Neural cell (in vitro differentiated cells): ENCODE results near the gene ERBB4. TPM values are rescaled to one million over a fixed set of nuclear protein-coding genes. Genes with fewer than 3 reads are reported as not detected.

Source experiments
- H2AFZ ChIP-seq: fragments of 200-600, 300-800 bp; sonication (generic), shearing (Covaris generic); 2 replicates; pipeline ENCODE4 v1.6.0; 2014; ENCODE audit warnings: low read depth, mild to moderate bottlenecking, antibody characterized with exemption, low read length, moderate library complexity
- H3F3A ChIP-seq: fragments of 200-600 bp; shearing (Covaris generic); 2 replicates; pipeline ENCODE4 v1.6.1; 2016; ENCODE audit warnings: mild to moderate bottlenecking, moderate library complexity, mixed read lengths, antibody characterized with exemption, low read length; ENCODE audit not compliant: insufficient read depth, poor library complexity, severe bottlenecking
- H3K27ac ChIP-seq: fragments of 200-600, 300-800 bp; sonication (generic), shearing (Covaris generic); 2 replicates; pipeline ENCODE4 v1.5.1; 2014; ENCODE audit warnings: mild to moderate bottlenecking, low read length, moderate library complexity
- H3K27me3 ChIP-seq: fragments of 300-800, 200-600 bp; sonication (generic), shearing (Covaris generic); 2 replicates; pipeline ENCODE4 v1.6.0; 2014; ENCODE audit warnings: mild to moderate bottlenecking, low read depth, low read length, moderate library complexity; ENCODE audit not compliant: insufficient read depth
- H3K36me3 ChIP-seq: fragments of 300-800, 200-600 bp; sonication (generic), shearing (Covaris generic); 2 replicates; pipeline ENCODE4 v1.5.1; 2014; ENCODE audit warnings: mild to moderate bottlenecking, antibody characterized with exemption, low read length, moderate library complexity; ENCODE audit not compliant: insufficient read depth
- H3K4me2 ChIP-seq: fragments of 300-800, 200-600 bp; sonication (generic), shearing (Covaris generic); 2 replicates; pipeline ENCODE4 v1.6.0; 2014; ENCODE audit warnings: mild to moderate bottlenecking, low read length
- H3K4me3 ChIP-seq: fragments of 300-800, 200-600 bp; sonication (generic), shearing (Covaris generic); 2 replicates; pipeline ENCODE4 v1.5.1; 2014; ENCODE audit warnings: mild to moderate bottlenecking, low read length, moderate library complexity
- H3K79me2 ChIP-seq: fragments of 200-600 bp; shearing (Covaris generic); replicated peaks from 2 replicates; pipeline ENCODE4 v1.6.0; 2014; ENCODE audit warnings: mild to moderate bottlenecking, low read length, moderate library complexity; ENCODE audit not compliant: insufficient read depth
- H3K9ac ChIP-seq: fragments of 300-800, 200-600 bp; sonication (generic), shearing (Covaris generic); 2 replicates; pipeline ENCODE4 v1.6.1; 2016; ENCODE audit warnings: mild to moderate bottlenecking, low read length, mixed read lengths
- H3K9me2 ChIP-seq: fragments of 200-600 bp; shearing (Covaris generic); 2 replicates; pipeline ENCODE4 v1.6.1; 2016; ENCODE audit warnings: mild to moderate bottlenecking, low read length, mixed read lengths; ENCODE audit not compliant: insufficient read depth
- H3K9me3 ChIP-seq: fragments of 200-600, 300-800 bp; sonication (generic), shearing (Covaris generic); 2 replicates; pipeline ENCODE4 v1.6.1; 2016; ENCODE audit warnings: mild to moderate bottlenecking, mixed run types, low read length, moderate library complexity, mixed read lengths
- H4K20me1 ChIP-seq: fragments of 200-600 bp; shearing (Covaris generic); 2 replicates; pipeline ENCODE4 v1.6.1; 2016; ENCODE audit warnings: mild to moderate bottlenecking, mixed run types; ENCODE audit not compliant: insufficient read depth
- CTCF ChIP-seq: fragments of 450-650 bp; IDR thresholded peaks from 2 replicates; pipeline ENCODE4 v1.5.1; 2014; ENCODE audit warnings: antibody characterized with exemption, mild to moderate bottlenecking, moderate library complexity; ENCODE audit not compliant: poor library complexity, severe bottlenecking
- EP300 ChIP-seq: fragments of 450-650 bp; conservative IDR thresholded peaks from 2 replicates; pipeline ENCODE4 v1.6.1; 2014; ENCODE audit warnings: antibody characterized with exemption, mild to moderate bottlenecking, moderate library complexity; ENCODE audit not compliant: poor library complexity, severe bottlenecking
- EZH2 ChIP-seq: fragments of 200-600, 300-800 bp; shearing (Covaris generic), sonication (generic); IDR thresholded peaks from 2 replicates; pipeline ENCODE4 v1.6.1; 2014; ENCODE audit warnings: antibody characterized with exemption, low read length, borderline replicate concordance, mild to moderate bottlenecking; ENCODE audit not compliant: insufficient read depth, poor library complexity, severe bottlenecking
- MXI1 ChIP-seq: fragments of 450-650 bp; conservative IDR thresholded peaks from 2 replicates; pipeline ENCODE4 v1.6.1; 2014; ENCODE audit warnings: antibody characterized with exemption, mild to moderate bottlenecking; ENCODE audit not compliant: poor library complexity, severe bottlenecking
- POLR2AphosphoS5 ChIP-seq: IDR thresholded peaks from 2 replicates; pipeline ENCODE4 v1.6.1; 2012
- RAD21 ChIP-seq: fragments of 450-650 bp; conservative IDR thresholded peaks from 2 replicates; pipeline ENCODE4 v1.6.1; 2014; ENCODE audit warnings: antibody characterized with exemption, mild to moderate bottlenecking, moderate library complexity
- REST ChIP-seq: IDR thresholded peaks from 2 replicates; pipeline ENCODE4 v1.6.1; 2012; ENCODE audit warnings: borderline replicate concordance
- SMC3 ChIP-seq: fragments of 450-650 bp; conservative IDR thresholded peaks from 2 replicates; pipeline ENCODE4 v1.6.1; 2014; ENCODE audit warnings: antibody characterized with exemption, mild to moderate bottlenecking, moderate library complexity; ENCODE audit not compliant: poor library complexity
- TAF1 ChIP-seq: IDR thresholded peaks from 2 replicates; pipeline ENCODE4 v1.6.1; 2012; ENCODE audit warnings: low read depth
- polyA plus RNA-seq: library from polyadenylated mRNA; depleted of rRNA; stranded (reverse); fragments of >200 nt; gene quantifications from 2 replicates; pipeline ENCODE4 v1.2.3, GENCODE V29; 2014

ERBB4 gene
- polyA plus RNA-seq, 1 donor from 2014 or later = 0.69 TPM

- no peak for TF ChIP-seq POLR2AphosphoS5
- TF ChIP-seq TAF1 = no peak
- no peak for TF ChIP-seq MXI1
- no peak for TF ChIP-seq SMC3
- TF ChIP-seq CTCF = no peak
- TF ChIP-seq EZH2 = no peak
- TF ChIP-seq EP300 = no peak
- no peak for TF ChIP-seq REST
- TF ChIP-seq RAD21 = no peak
- H3K9me2 ChIP-seq = no peaks in the 10 kb centered on the region
- no peaks in the 10 kb centered on the region for H3K27me3 ChIP-seq
- no peak overlapping the region for H3K4me2 ChIP-seq
- H3F3A ChIP-seq = no peaks in the 10 kb centered on the region
- no peaks in the 10 kb centered on the region for H3K79me2 ChIP-seq
- no peak overlapping the region for H3K9ac ChIP-seq
- no peaks in the 10 kb centered on the region for H3K9me3 ChIP-seq
- H4K20me1 ChIP-seq = no peaks in the 10 kb centered on the region
- H3K4me3 ChIP-seq = no peak overlapping the region
- no peak overlapping the region for H3K27ac ChIP-seq
- no peaks in the 10 kb centered on the region for H3K36me3 ChIP-seq
- no peak overlapping the region for H2AFZ ChIP-seq
These were observed 1112.4 kb downstream of the ERBB4 start for GRCh38 chr2:211426240-211426639.

GRCh38 chr2:211423018-211423417 is 1115.6 kb downstream of the ERBB4 start:
- no peaks in the 10 kb centered on the region for H3K9me3 ChIP-seq
- H4K20me1 ChIP-seq = no peaks in the 10 kb centered on the region
- no peak overlapping the region for H3K4me2 ChIP-seq
- H2AFZ ChIP-seq = no peak overlapping the region
- H3K27ac ChIP-seq = no peak overlapping the region
- TF ChIP-seq SMC3 = no peak
- no peak for TF ChIP-seq CTCF
- TF ChIP-seq EP300 = no peak
- no peak for TF ChIP-seq POLR2AphosphoS5
- TF ChIP-seq TAF1 = no peak
- no peaks in the 10 kb centered on the region for H3K79me2 ChIP-seq
- H3F3A ChIP-seq = no peaks in the 10 kb centered on the region
- no peak overlapping the region for H3K9ac ChIP-seq
- H3K36me3 ChIP-seq = no peaks in the 10 kb centered on the region
- no peaks in the 10 kb centered on the region for H3K27me3 ChIP-seq
- H3K4me3 ChIP-seq = no peak overlapping the region
- H3K9me2 ChIP-seq = no peaks in the 10 kb centered on the region
